ENCODE results near the gene CARD14. TPM values are rescaled to one million over a fixed set of nuclear protein-coding genes. Genes with fewer than 3 reads are reported as not detected.
"Not testable (repeated sequence)": the region's sequence is repeated elsewhere in the genome, so short reads cannot be mapped to it uniquely, and the experiment has no call there.

CARD14 gene
- total RNA-seq, 1 donor from 2014 or later: 1.6 TPM

GRCh38 chr17:80243526-80244433, 74.0 kb downstream of the CARD14 start:
- TF ChIP-seq CTCF (IDR thresholded peaks at IDR 0.05; ENCODE audit: insufficient read depth, low read length, severe bottlenecking): no peak
- Histone ChIP-seq H3K4me3 (ENCODE audit: low read depth, low read length) (no peak overlapping the region), H3K36me3 (ENCODE audit: control insufficient read depth, insufficient read depth, low read length) (no peaks in the 10 kb centered on the region), H3K27me3 (ENCODE audit: control insufficient read depth, insufficient read depth, low read length) (no peaks in the 10 kb centered on the region)
- DNase-seq (ENCODE audit: low read depth) (no peak), FAIRE-seq (no peak)

- not testable (repeated sequence) for H3K27me3 ChIP-seq (ENCODE audit: control insufficient read depth, insufficient read depth, low read length); H3K36me3 ChIP-seq (ENCODE audit: control insufficient read depth, insufficient read depth, low read length); DNase-seq (ENCODE audit: low read depth); H3K4me3 ChIP-seq (ENCODE audit: low read depth, low read length); FAIRE-seq
Observed at GRCh38 chr17:80244448-80244847, 74.6 kb downstream of the CARD14 start.

GRCh38 chr17:80244871-80245509, 75.2 kb downstream of the CARD14 start:
- Histone ChIP-seq H3K4me3 (ENCODE audit: low read depth, low read length) (no peak overlapping the region), H3K36me3 (ENCODE audit: control insufficient read depth, insufficient read depth, low read length) (no peaks in the 10 kb centered on the region), H3K27me3 (ENCODE audit: control insufficient read depth, insufficient read depth, low read length) (no peaks in the 10 kb centered on the region)
- FAIRE-seq: no peak
- DNase-seq (ENCODE audit: low read depth): no peak
- TF ChIP-seq CTCF (IDR thresholded peaks at IDR 0.05; ENCODE audit: insufficient read depth, low read length, severe bottlenecking): no peak

GRCh38 chr17:80245566-80246265, 75.9 kb downstream of the CARD14 start:
- no peak overlapping the region for H3K4me3 ChIP-seq (ENCODE audit: low read depth, low read length)
- DNase-seq (ENCODE audit: low read depth): no peak
- no peaks in the 10 kb centered on the region for H3K36me3 ChIP-seq (ENCODE audit: control insufficient read depth, insufficient read depth, low read length)
- FAIRE-seq: no peak
- TF ChIP-seq CTCF (IDR thresholded peaks at IDR 0.05; ENCODE audit: insufficient read depth, low read length, severe bottlenecking): no peak
- no peaks in the 10 kb centered on the region for H3K27me3 ChIP-seq (ENCODE audit: control insufficient read depth, insufficient read depth, low read length)

DNA sequence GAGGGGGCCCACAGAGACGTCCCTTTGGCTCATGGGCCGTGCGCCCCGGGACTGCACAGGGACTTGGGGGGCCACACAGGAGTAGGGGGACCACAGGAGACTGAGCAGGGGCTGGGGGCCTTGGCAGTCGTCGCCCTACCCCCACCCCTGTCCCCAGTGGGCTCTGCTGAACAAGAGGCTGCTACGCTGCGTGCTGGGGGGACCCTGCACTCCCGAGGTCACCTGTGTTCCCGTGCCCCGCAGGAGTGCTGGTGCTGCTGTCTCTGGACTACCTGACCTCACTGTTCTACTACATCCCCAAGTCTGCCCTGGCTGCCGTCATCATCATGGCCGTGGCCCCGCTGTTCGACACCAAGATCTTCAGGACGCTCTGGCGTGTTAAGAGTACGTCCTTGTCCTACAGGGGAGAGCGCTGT, 76.4 kb downstream of the CARD14 start:
- no peaks in the 10 kb centered on the region for H3K27me3 ChIP-seq (ENCODE audit: control insufficient read depth, insufficient read depth, low read length)
- peak; percentile 76 for FAIRE-seq
- no peak for DNase-seq (ENCODE audit: low read depth)
- no peaks in the 10 kb centered on the region for H3K36me3 ChIP-seq (ENCODE audit: control insufficient read depth, insufficient read depth, low read length)
- no peak for TF ChIP-seq CTCF (IDR thresholded peaks at IDR 0.05; ENCODE audit: insufficient read depth, low read length, severe bottlenecking)
- H3K4me3 ChIP-seq (ENCODE audit: low read depth, low read length): no peak overlapping the region

GRCh38 chr17:80246726-80247125, 76.9 kb downstream of the CARD14 start:
- DNase-seq (ENCODE audit: low read depth) (no peak), FAIRE-seq (no peak)
- H3K4me3 ChIP-seq (ENCODE audit: low read depth, low read length): no peak overlapping the region
- H3K36me3 ChIP-seq (ENCODE audit: control insufficient read depth, insufficient read depth, low read length): no peaks in the 10 kb centered on the region
- H3K27me3 ChIP-seq (ENCODE audit: control insufficient read depth, insufficient read depth, low read length): no peaks in the 10 kb centered on the region
- TF ChIP-seq CTCF (IDR thresholded peaks at IDR 0.05; ENCODE audit: insufficient read depth, low read length, severe bottlenecking): no peak

Data from bronchial epithelial cell (primary cell).